ENCODE measurements around the gene RSPO4. TPM values are rescaled to one million over a fixed set of nuclear protein-coding genes. Genes with fewer than 3 reads are reported as not detected.
A peak's percentile ranks its signal among the peaks of the same experiment; 100 is the strongest.

Gene RSPO4
- total RNA-seq, 1 donor from 2014 or later, result 10.9 TPM

GRCh38 chr20:1022871-1023270 is 20.8 kb upstream of the RSPO4 start:
- intact Hi-C loops (cut with DNase I), result no loop called here

GRCh38 chr20:1020614-1021013 is 18.5 kb upstream of the RSPO4 start:
- Histone ChIP-seq H3K27me3 (no peaks in the 10 kb centered on the region), H3K36me3 (no peaks in the 10 kb centered on the region), H3K27ac (no peak overlapping the region), H3K4me3 (no peak overlapping the region), H3K4me1 (no peaks in the 10 kb centered on the region), H3K9me3 (no peaks in the 10 kb centered on the region)
- ATAC-seq (no peak), DNase-seq (no peak)
- no peak for TF ChIP-seq CTCF (IDR thresholded peaks at IDR 0.05)
- intact Hi-C loops (cut with DNase I), result no loop called here

More at GRCh38 chr20:1022871-1023270, 20.8 kb upstream of the RSPO4 start:
- ATAC-seq (no peak), DNase-seq (no peak)
- Histone ChIP-seq H3K9me3 (no peaks in the 10 kb centered on the region), H3K27me3 (no peaks in the 10 kb centered on the region), H3K4me3 (no peak overlapping the region), H3K36me3 (no peaks in the 10 kb centered on the region), H3K4me1 (no peaks in the 10 kb centered on the region), H3K27ac (no peak overlapping the region)
- no peak for TF ChIP-seq CTCF (IDR thresholded peaks at IDR 0.05)

DNA sequence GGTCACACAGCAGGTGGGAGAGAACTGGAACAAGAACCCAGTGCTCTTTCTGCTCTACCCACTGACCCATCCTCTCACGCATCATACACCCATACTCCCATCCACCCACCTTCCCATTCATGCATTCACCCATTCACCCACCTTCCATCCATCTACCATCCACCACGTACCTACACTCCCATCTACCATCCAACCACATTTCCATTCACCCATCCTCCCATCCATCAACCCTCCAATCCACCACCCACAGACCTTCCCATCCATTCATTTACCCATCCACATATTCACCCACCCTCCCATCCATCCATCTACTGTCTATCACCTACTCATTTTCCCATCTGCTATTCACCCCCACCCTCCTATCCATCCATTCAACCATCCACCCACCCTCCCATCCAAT is 17.2 kb upstream of the RSPO4 start:
- intact Hi-C loops (cut with DNase I), result no loop called here

DNA sequence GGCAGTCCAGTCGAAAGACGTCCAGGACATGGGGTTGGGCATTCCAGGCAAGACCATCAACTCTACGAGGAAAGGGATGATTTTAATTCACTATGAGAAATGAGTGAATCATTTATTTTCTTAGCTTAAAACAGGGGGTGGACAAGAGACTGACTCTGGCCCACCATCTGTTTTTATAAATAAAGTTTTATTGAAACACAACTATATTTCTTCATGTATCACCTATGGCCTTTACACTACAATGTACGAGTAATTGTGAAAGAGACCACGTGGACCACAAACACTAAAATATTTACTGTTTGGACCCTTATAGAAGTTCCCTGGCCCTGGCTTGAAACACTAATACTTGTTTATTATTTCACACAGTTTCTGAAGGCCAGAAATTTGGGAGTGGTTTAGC is 15.6 kb upstream of the RSPO4 start:
- DNase-seq (no peak), ATAC-seq (no peak)
- H3K36me3 ChIP-seq, result no peaks in the 10 kb centered on the region
- H3K27ac ChIP-seq, result no peak overlapping the region
- no peak overlapping the region for H3K4me3 ChIP-seq
- H3K9me3 ChIP-seq, result no peaks in the 10 kb centered on the region
- H3K4me1 ChIP-seq, result no peaks in the 10 kb centered on the region
- intact Hi-C loops (cut with DNase I), result no loop called here
- H3K27me3 ChIP-seq, result no peaks in the 10 kb centered on the region
- TF ChIP-seq CTCF (IDR thresholded peaks at IDR 0.05), result no peak

More for the DNA sequence above, 17.2 kb upstream of the RSPO4 start:
- no peak for TF ChIP-seq CTCF (IDR thresholded peaks at IDR 0.05)
- ATAC-seq (no peak), DNase-seq (no peak)
- Histone ChIP-seq H3K9me3 (no peaks in the 10 kb centered on the region), H3K4me1 (no peaks in the 10 kb centered on the region), H3K36me3 (no peaks in the 10 kb centered on the region), H3K4me3 (no peak overlapping the region), H3K27me3 (no peaks in the 10 kb centered on the region), H3K27ac (no peak overlapping the region)

DNA sequence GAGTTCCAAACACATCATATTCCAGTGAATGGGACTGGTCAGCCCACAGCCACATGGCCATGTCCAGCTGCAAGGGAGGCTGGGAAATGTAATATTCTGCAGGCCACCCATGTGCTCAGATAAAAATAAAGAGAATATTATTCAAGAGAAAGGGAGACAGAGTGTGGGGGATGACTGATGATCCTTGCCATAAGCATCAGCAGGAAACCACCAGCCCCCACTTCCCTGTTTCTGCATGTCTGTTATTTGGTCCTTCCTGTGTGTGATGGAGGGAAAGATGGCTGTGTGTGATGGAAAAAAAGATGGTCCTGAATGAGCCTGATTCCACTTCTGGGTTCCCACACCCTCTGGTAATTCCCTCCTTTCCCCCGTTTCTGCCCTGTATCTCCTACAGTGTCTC is 13.1 kb upstream of the RSPO4 start:
- no peak for TF ChIP-seq CTCF (IDR thresholded peaks at IDR 0.05)
- ATAC-seq (no peak), DNase-seq (no peak)
- Histone ChIP-seq H3K4me3 (no peak overlapping the region), H3K27ac (no peak overlapping the region), H3K9me3 (no peaks in the 10 kb centered on the region), H3K36me3 (no peaks in the 10 kb centered on the region), H3K27me3 (no peaks in the 10 kb centered on the region), H3K4me1 (no peaks in the 10 kb centered on the region)
- intact Hi-C loops (cut with DNase I), result no loop called here

DNA sequence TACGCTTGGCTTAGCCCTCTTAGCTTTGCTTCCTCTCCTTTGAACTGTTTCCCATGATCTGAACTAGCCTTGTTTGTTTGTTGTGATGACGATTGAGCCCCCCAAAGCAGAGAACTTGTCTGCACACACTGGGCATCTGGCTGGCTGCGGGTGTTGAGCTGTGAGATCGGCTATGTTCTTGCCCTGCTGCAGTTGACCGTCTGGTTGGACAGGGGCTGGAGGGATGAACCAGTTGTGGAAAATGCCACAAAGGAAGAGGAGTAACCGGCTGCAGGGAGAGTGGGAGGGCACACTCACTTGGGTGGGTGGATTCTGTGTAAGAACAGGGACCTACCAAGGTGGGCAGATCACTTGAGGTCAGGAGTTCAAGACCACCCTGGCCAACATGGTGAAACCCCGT is 12.4 kb upstream of the RSPO4 start:
- no peaks in the 10 kb centered on the region for H3K4me1 ChIP-seq
- H3K4me3 ChIP-seq, result no peak overlapping the region
- intact Hi-C loops (cut with DNase I), result no loop called here
- ATAC-seq (no peak), DNase-seq (peak; percentile 20)
- H3K9me3 ChIP-seq, result no peaks in the 10 kb centered on the region
- no peaks in the 10 kb centered on the region for H3K27me3 ChIP-seq
- no peak for TF ChIP-seq CTCF (IDR thresholded peaks at IDR 0.05)
- H3K27ac ChIP-seq, result no peak overlapping the region
- H3K36me3 ChIP-seq, result no peaks in the 10 kb centered on the region
